IMR-90 (cell line): ENCODE data around the gene CCND1. TPM values are rescaled to one million over a fixed set of nuclear protein-coding genes. Genes with fewer than 3 reads are reported as not detected.

Source experiments
- ATAC-seq: fragments of 200-7000 bp; cut with Tn5 transposase; 2 replicates; pipeline ENCODE4 v1.9.1; 2020; ENCODE audit warnings: low read depth, mild to moderate bottlenecking, moderate library complexity
- BruUV-seq: library from RNA; stranded (reverse); fragments of 400-500 nt; replicated peaks from 2 replicates; lab custom pipeline; 2021; lab: Mats Ljungman, UMichigan
- CTCF ChIA-PET: fragments of 300-600 bp; formaldehyde crosslinking; extraction: SDS; loops from one replicate; lab custom pipeline; 2021; ENCODE audit warnings: antibody characterized with exemption; lab: Yijun Ruan, JAX
- POLR2A ChIA-PET: fragments of 300-600 bp; sonication (Branson Sonifier 250); formaldehyde crosslinking; loops from one replicate; lab custom pipeline; 2022; ENCODE audit warnings: antibody characterized with exemption; ENCODE audit not compliant: unreplicated experiment; lab: Charles Lee
- DNase-seq: peaks from one replicate; pipeline ENCODE4 v3.0.0; 2013
- H2AFZ ChIP-seq: replicated peaks from 2 replicates; pipeline ENCODE3; 2013; ENCODE audit warnings: low read length, mild to moderate bottlenecking; ENCODE audit not compliant: poor library complexity
- H2AK5ac ChIP-seq: 2 replicates; pipeline ENCODE4 v1.6.1; 2013; ENCODE audit warnings: low read depth, low read length, inconsistent platforms
- H2AK9ac ChIP-seq: replicated peaks from 2 replicates; pipeline ENCODE3; 2013; ENCODE audit warnings: mild to moderate bottlenecking, low read depth, low read length, moderate library complexity; ENCODE audit not compliant: poor library complexity
- H2BK120ac ChIP-seq: 2 replicates; pipeline ENCODE4 v1.6.1; 2013; ENCODE audit warnings: low read depth, low read length, inconsistent platforms
- H2BK15ac ChIP-seq: 3 replicates; pipeline ENCODE4 v1.6.1; 2013; ENCODE audit warnings: low read depth, low read length, inconsistent platforms
- H2BK20ac ChIP-seq: 2 replicates; pipeline ENCODE4 v1.6.1; 2013; ENCODE audit warnings: low read depth, mild to moderate bottlenecking, inconsistent platforms, low read length, moderate library complexity
- H2BK5ac ChIP-seq: 2 replicates; pipeline ENCODE4 v1.6.1; 2013; ENCODE audit warnings: mild to moderate bottlenecking, low read depth, low read length, inconsistent platforms; ENCODE audit not compliant: poor library complexity, severe bottlenecking
- H3K14ac ChIP-seq: replicated peaks from 2 replicates; pipeline ENCODE4 v1.6.1; 2013; ENCODE audit warnings: low read depth, low read length, inconsistent platforms
- H3K18ac ChIP-seq: 2 replicates; pipeline ENCODE4 v1.6.1; 2013; ENCODE audit warnings: low read depth, low read length, control low read depth
- H3K23ac ChIP-seq: 2 replicates; pipeline ENCODE4 v1.6.1; 2013; ENCODE audit warnings: low read depth, low read length, inconsistent platforms
- H3K27ac ChIP-seq: 2 replicates; pipeline ENCODE4 v1.5.1; 2013; ENCODE audit warnings: mild to moderate bottlenecking, control low read depth, low read length; ENCODE audit not compliant: insufficient read depth
- H3K27me3 ChIP-seq: 2 replicates; pipeline ENCODE4 v1.6.1; 2013; ENCODE audit warnings: low read length; ENCODE audit not compliant: control insufficient read depth, insufficient read depth
- H3K36me3 ChIP-seq: 2 replicates; pipeline ENCODE4 v1.6.1; 2013; ENCODE audit warnings: low read length, mixed read lengths; ENCODE audit not compliant: control insufficient read depth, insufficient read depth
- H3K4ac ChIP-seq: 2 replicates; pipeline ENCODE4 v1.6.1; 2013; ENCODE audit warnings: low read depth, low read length, inconsistent platforms
- H3K4me1 ChIP-seq: 2 replicates; pipeline ENCODE4 v1.6.1; 2013; ENCODE audit warnings: low read length, mixed read lengths; ENCODE audit not compliant: control insufficient read depth, insufficient read depth
- H3K4me2 ChIP-seq: 2 replicates; pipeline ENCODE4 v1.6.1; 2013; ENCODE audit warnings: low read depth, mild to moderate bottlenecking, control low read depth, low read length, moderate library complexity
- H3K4me3 ChIP-seq: 2 replicates; pipeline ENCODE4 v1.5.1; 2013; ENCODE audit warnings: low read depth, mild to moderate bottlenecking, control low read depth, low read length, moderate library complexity; ENCODE audit not compliant: insufficient read depth
- H3K56ac ChIP-seq: 2 replicates; pipeline ENCODE4 v1.6.1; 2013; ENCODE audit warnings: low read length, inconsistent platforms; ENCODE audit not compliant: insufficient read depth; ENCODE audit errors: extremely low read depth
- H3K79me1 ChIP-seq, 2 experiments: 2 replicates each; pipeline ENCODE4 v1.6.1; 2013; ENCODE audit warnings: low read length in 2 of 2, inconsistent platforms in 1 of 2, low read depth in 1 of 2
- H3K9ac ChIP-seq: 2 replicates; pipeline ENCODE4 v1.6.1; 2013; ENCODE audit warnings: low read depth, low read length, control low read depth
- H3K9me1 ChIP-seq: 2 replicates; pipeline ENCODE4 v1.6.1; 2013; ENCODE audit warnings: low read length, inconsistent platforms; ENCODE audit not compliant: insufficient read depth
- H3K9me3 ChIP-seq: 2 replicates; pipeline ENCODE4 v1.6.1; 2013; ENCODE audit warnings: low read length; ENCODE audit not compliant: control insufficient read depth, insufficient read depth
- H4K20me1 ChIP-seq: 2 replicates; pipeline ENCODE4 v1.6.1; 2013; ENCODE audit warnings: low read length, inconsistent platforms; ENCODE audit not compliant: insufficient read depth
- H4K5ac ChIP-seq: 2 replicates; pipeline ENCODE4 v1.6.1; 2013; ENCODE audit warnings: mild to moderate bottlenecking, low read depth, low read length, control low read depth
- H4K8ac ChIP-seq, 2 experiments: 2 replicates each; pipeline ENCODE4 v1.6.1; 2013; ENCODE audit warnings: low read depth in 2 of 2, low read length in 2 of 2, control low read depth in 1 of 2, inconsistent platforms in 1 of 2
- H4K91ac ChIP-seq: 2 replicates; pipeline ENCODE4 v1.6.1; 2013; ENCODE audit warnings: low read depth, low read length, inconsistent platforms; ENCODE audit not compliant: insufficient read depth
- CEBPB ChIP-seq: IDR thresholded peaks from 2 replicates; pipeline ENCODE4 v1.6.1; 2012; ENCODE audit warnings: low read depth, low read length, improper control_type of control experiment
- CHD1 ChIP-seq: IDR thresholded peaks from 2 replicates; pipeline ENCODE4 v1.6.1; 2012; ENCODE audit warnings: low read depth, low read length, improper control_type of control experiment
- FOS ChIP-seq: fragments of 150-350 bp; IDR thresholded peaks from 2 replicates; pipeline ENCODE4 v1.6.1; 2016; ENCODE audit warnings: low read depth, low read length
- WGBS, 2 experiments: methylation state at CpG; one replicate each; pipeline versions ENCODE4 v1.1.5 to v1.1.7; 2013; ENCODE audit warnings: missing lambda C conversion rate in 2 of 2; ENCODE audit not compliant: insufficient read length in 1 of 2; ENCODE audit errors: extremely low coverage in 2 of 2; 5-methylcytosine and 5-hydroxymethylcytosine counted together
- dilution Hi-C: fragments of 300-500 bp; cut with HindIII; formaldehyde crosslinking; loops from one replicate; pipeline ENCODE4 v1.14.3; 2018; ENCODE audit warnings: low sequenced_read_pairs; ENCODE audit not compliant: unreplicated experiment
- in situ Hi-C: fragments of 300-500 bp; cut with MboI; formaldehyde crosslinking; loops from 3 replicates; pipeline ENCODE4 v1.14.3; 2019; ENCODE audit warnings: low sequenced_read_pairs, inconsistent platforms, mixed read lengths
- intact Hi-C: fragments of 100-400 bp; cut with micrococcal nuclease; formaldehyde crosslinking; loops from 2 replicates; pipeline ENCODE4 v1.10.0; 2022
- polyA plus RNA-seq, 3 experiments: library from polyadenylated mRNA; depleted of rRNA; stranded (reverse); fragments of >200 nt; gene quantifications; 2 replicates each; pipeline ENCODE4 v1.2.3, GENCODE V29; 2012; ENCODE audit warnings: low replicate concordance in 1 of 3
- total RNA-seq: library from RNA; depleted of rRNA; stranded (reverse); fragments of >200 nt; gene quantifications from 2 replicates; pipeline ENCODE4 v1.2.3, GENCODE V29; 2012
- TF ChIP-seq, protein P1 (sequence below): fragments of 150-350 bp; IDR thresholded peaks from 2 replicates; pipeline ENCODE4 v1.6.1; 2016; ENCODE audit warnings: low read depth, mild to moderate bottlenecking, low read length, moderate library complexity, borderline replicate concordance
- TF ChIP-seq, protein P2 (sequence below): fragments of 150-350 bp; IDR thresholded peaks from 2 replicates; pipeline ENCODE4 v1.6.1; 2017; ENCODE audit warnings: mild to moderate bottlenecking, antibody characterized with exemption, low read length, low read depth

CCND1 gene
- total and polyA plus RNA-seq, 2 of the 4 experiments (the other 2 are of a cell fraction) = 481 to 748 TPM

DNA sequence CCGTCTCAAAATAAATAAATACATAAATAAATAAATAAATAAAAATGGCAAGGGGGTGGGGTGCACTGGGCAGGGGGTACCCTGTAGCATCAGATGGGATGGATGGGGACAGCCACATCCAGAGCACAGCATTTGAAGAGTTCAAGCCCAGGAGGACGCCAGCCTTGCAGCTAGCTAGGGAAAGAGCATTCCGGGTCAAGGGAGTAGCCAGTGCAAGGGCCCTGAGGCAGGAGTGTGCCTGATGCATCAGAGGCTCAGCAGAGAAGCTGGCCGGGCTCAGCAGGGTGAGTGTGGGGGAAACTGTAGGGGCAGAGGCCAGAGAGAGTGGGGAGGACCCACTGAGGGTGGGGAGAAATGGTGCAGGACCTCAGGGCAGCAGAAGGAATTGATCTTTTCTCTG lies 23.7 kb upstream of the CCND1 start:
- DNase-seq = no peak
- H2BK5ac ChIP-seq = no peak overlapping the region
- no peak overlapping the region for H3K23ac ChIP-seq
- H3K4me1 ChIP-seq = no peaks in the 10 kb centered on the region
- no peak overlapping the region for H3K14ac ChIP-seq
- TF ChIP-seq, protein P1, sequence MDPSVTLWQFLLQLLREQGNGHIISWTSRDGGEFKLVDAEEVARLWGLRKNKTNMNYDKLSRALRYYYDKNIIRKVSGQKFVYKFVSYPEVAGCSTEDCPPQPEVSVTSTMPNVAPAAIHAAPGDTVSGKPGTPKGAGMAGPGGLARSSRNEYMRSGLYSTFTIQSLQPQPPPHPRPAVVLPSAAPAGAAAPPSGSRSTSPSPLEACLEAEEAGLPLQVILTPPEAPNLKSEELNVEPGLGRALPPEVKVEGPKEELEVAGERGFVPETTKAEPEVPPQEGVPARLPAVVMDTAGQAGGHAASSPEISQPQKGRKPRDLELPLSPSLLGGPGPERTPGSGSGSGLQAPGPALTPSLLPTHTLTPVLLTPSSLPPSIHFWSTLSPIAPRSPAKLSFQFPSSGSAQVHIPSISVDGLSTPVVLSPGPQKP = no peak
- TF ChIP-seq, protein P2, sequence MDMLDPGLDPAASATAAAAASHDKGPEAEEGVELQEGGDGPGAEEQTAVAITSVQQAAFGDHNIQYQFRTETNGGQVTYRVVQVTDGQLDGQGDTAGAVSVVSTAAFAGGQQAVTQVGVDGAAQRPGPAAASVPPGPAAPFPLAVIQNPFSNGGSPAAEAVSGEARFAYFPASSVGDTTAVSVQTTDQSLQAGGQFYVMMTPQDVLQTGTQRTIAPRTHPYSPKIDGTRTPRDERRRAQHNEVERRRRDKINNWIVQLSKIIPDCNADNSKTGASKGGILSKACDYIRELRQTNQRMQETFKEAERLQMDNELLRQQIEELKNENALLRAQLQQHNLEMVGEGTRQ = no peak
- no peak for TF ChIP-seq FOS
- no peak for TF ChIP-seq CEBPB
- no peak for TF ChIP-seq CHD1
- H3K4ac ChIP-seq = no peak overlapping the region
- WGBS, 2 experiments = no CpG with 5 or more reads among the region's 4 CpGs
- no peak overlapping the region for H2BK20ac ChIP-seq
- no peak overlapping the region for H4K5ac ChIP-seq
- H3K56ac ChIP-seq = no peak overlapping the region
- no peaks in the 10 kb centered on the region for H3K79me1 ChIP-seq
- H2AK9ac ChIP-seq = no peak overlapping the region
- intact Hi-C loops = no loop called here
- no peak overlapping the region for H2BK120ac ChIP-seq
- H3K9me1 ChIP-seq = 0 out of 2 replicates have a peak, but pooled peaks cover 3% of the 10 kb centered on the region
- no peaks in the 10 kb centered on the region; the same call in 1 of the 2 replicates for H3K27me3 ChIP-seq
- no peak overlapping the region for H3K18ac ChIP-seq
- no peaks in the 10 kb centered on the region for H3K9me3 ChIP-seq
- no peak overlapping the region for H3K27ac ChIP-seq
- dilution Hi-C loops = no loop called here
- no peaks in the 10 kb centered on the region for H3K36me3 ChIP-seq
- H2AK5ac ChIP-seq = no peak overlapping the region; the same call in 1 of the 2 replicates
- no peak overlapping the region for H3K9ac ChIP-seq
- no peak overlapping the region for H3K4me2 ChIP-seq
- H2BK15ac ChIP-seq = no peak overlapping the region
- no peak overlapping the region for H4K8ac ChIP-seq
- in situ Hi-C loops = no loop called here
- H4K91ac ChIP-seq = no peak overlapping the region
- H2AFZ ChIP-seq = no peak overlapping the region
- no TSS peak for BruUV-seq
- ChIA-PET POLR2A (no interaction called here), CTCF (no interaction called here)
- H3K4me3 ChIP-seq = no peak overlapping the region
- ATAC-seq = no peak
- H4K20me1 ChIP-seq = no peaks in the 10 kb centered on the region
